ENCODE results near the gene GREB1L. TPM values are rescaled to one million over a fixed set of nuclear protein-coding genes. Genes with fewer than 3 reads are reported as not detected.

GREB1L gene
- total and polyA plus RNA-seq, 2 experiments from 2014 or later = 1.9 to 3.0 TPM

GRCh38 chr18:21451851-21452250 lies 209.8 kb downstream of the GREB1L start:
- H3K9ac ChIP-seq = no peak overlapping the region
- no peaks in the 10 kb centered on the region for H4K20me1 ChIP-seq (ENCODE audit: insufficient read depth)
- H3K4me1 ChIP-seq (ENCODE audit: insufficient read depth) = peaks cover under 1% of the 10 kb centered on the region; the same call in 1 of the 2 replicates
- H3K79me2 ChIP-seq (ENCODE audit: insufficient read depth) = no peaks in the 10 kb centered on the region
- no peaks in the 10 kb centered on the region for H3K9me3 ChIP-seq (ENCODE audit: low read depth)
- WGBS, 2 experiments (ENCODE audit: low coverage in 1 of 2, low lambda C conversion rate in 2 of 2, missing lambda C conversion rate in 2 of 2) = 97 to 98% methylated on average over 2 of the region's 2 CpGs
- no peaks in the 10 kb centered on the region for H3K9me2 ChIP-seq (ENCODE audit: insufficient read depth)
- H3K27me3 ChIP-seq (replicated peaks; ENCODE audit: insufficient read depth) = no peaks in the 10 kb centered on the region
- no peak overlapping the region for H3K27ac ChIP-seq
- DNase-seq = no peak
- H3K4me2 ChIP-seq (ENCODE audit: unreplicated experiment) = no peak overlapping the region
- H3F3A ChIP-seq (ENCODE audit: insufficient read depth) = no peaks in the 10 kb centered on the region
- in situ Hi-C loops (cut with MboI) = no loop called here
- H2AFZ ChIP-seq = no peak overlapping the region
- H3K4me3 ChIP-seq = no peak overlapping the region
- no peak for TF ChIP-seq EZH2phosphoT487 (IDR thresholded peaks at IDR 0.05; ENCODE audit: insufficient read depth, low read depth)
- H3K36me3 ChIP-seq (ENCODE audit: low read depth) = no peaks in the 10 kb centered on the region

DNA sequence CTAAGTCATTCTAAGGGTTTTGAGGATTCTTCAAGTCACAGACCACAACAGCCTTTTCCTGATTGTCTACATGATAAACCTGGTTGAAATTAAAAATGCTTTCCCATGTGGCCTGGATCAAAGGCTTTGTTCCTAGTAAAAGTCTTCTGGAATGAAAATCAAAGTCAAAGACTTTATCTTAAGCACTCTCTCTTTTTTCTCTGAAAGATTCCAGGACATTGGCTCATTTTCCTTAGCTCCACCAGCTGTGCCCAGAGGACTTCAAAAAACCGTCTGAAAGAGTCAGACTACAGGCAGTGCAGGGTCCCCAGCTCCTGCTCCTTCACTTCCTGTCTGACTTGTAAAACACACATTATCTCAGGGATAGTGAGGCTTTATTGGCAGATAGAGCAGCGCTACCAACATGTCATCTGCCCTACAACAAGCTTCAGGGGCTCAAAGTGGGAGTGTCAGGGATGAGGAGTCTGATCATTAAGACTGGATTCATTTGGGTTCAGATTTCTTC lies 210.3 kb downstream of the GREB1L start:
- TF ChIP-seq EZH2phosphoT487 (IDR thresholded peaks at IDR 0.05; ENCODE audit: insufficient read depth, low read depth) = no peak
- no peak for TF ChIP-seq EZH2 (IDR thresholded peaks at IDR 0.05; ENCODE audit: insufficient read depth, poor library complexity, severe bottlenecking)
- no peak overlapping the region for H3K9ac ChIP-seq
- in situ Hi-C loops (cut with MboI) = no loop called here
- no peak overlapping the region for H3K4me3 ChIP-seq
- no peak overlapping the region for H3K4me2 ChIP-seq (ENCODE audit: unreplicated experiment)
- H3K4me1 ChIP-seq (ENCODE audit: insufficient read depth) = peaks cover 5% of the 10 kb centered on the region
- H2AFZ ChIP-seq = no peak overlapping the region
- no peaks in the 10 kb centered on the region for H3K9me2 ChIP-seq (ENCODE audit: insufficient read depth)
- no peak overlapping the region for H3K27ac ChIP-seq
- H3K9me3 ChIP-seq (ENCODE audit: low read depth) = no peaks in the 10 kb centered on the region
- H3K36me3 ChIP-seq (ENCODE audit: low read depth) = no peaks in the 10 kb centered on the region
- no peak for DNase-seq
- no peaks in the 10 kb centered on the region for H3F3A ChIP-seq (ENCODE audit: insufficient read depth)
- no peaks in the 10 kb centered on the region for H3K27me3 ChIP-seq (replicated peaks; ENCODE audit: insufficient read depth)
- H3K79me2 ChIP-seq (ENCODE audit: insufficient read depth) = no peaks in the 10 kb centered on the region
- no peaks in the 10 kb centered on the region for H4K20me1 ChIP-seq (ENCODE audit: insufficient read depth)
- WGBS, 2 experiments (ENCODE audit: low coverage in 1 of 2, low lambda C conversion rate in 2 of 2, missing lambda C conversion rate in 2 of 2) = 98 to 100% methylated on average over 2 of the region's 2 CpGs

- in situ Hi-C loops (cut with MboI) = no loop called here
- DNase-seq = no peak
- Histone ChIP-seq H3K4me3 (no peak overlapping the region), H3K9me2 (ENCODE audit: insufficient read depth) (no peaks in the 10 kb centered on the region), H3K4me2 (ENCODE audit: unreplicated experiment) (no peak overlapping the region), H3K36me3 (ENCODE audit: low read depth) (no peaks in the 10 kb centered on the region), H3K9ac (no peak overlapping the region), H3K79me2 (ENCODE audit: insufficient read depth) (no peaks in the 10 kb centered on the region), H3F3A (ENCODE audit: insufficient read depth) (no peaks in the 10 kb centered on the region), H3K27ac (no peak overlapping the region), H3K4me1 (ENCODE audit: insufficient read depth) (peaks cover 8% of the 10 kb centered on the region), H2AFZ (no peak overlapping the region), H3K27me3 (replicated peaks; ENCODE audit: insufficient read depth) (no peaks in the 10 kb centered on the region), H4K20me1 (ENCODE audit: insufficient read depth) (no peaks in the 10 kb centered on the region), H3K9me3 (ENCODE audit: low read depth) (no peaks in the 10 kb centered on the region)
- WGBS, 2 experiments (ENCODE audit: low coverage in 1 of 2, low lambda C conversion rate in 2 of 2, missing lambda C conversion rate in 2 of 2) = 79 to 81% methylated on average over 4 of the region's 4 CpGs
- TF ChIP-seq EZH2phosphoT487 (IDR thresholded peaks at IDR 0.05; ENCODE audit: insufficient read depth, low read depth) (no peak), EZH2 (IDR thresholded peaks at IDR 0.05; ENCODE audit: insufficient read depth, poor library complexity, severe bottlenecking) (no peak)
Observed at GRCh38 chr18:21452796-21453510, 210.9 kb downstream of the GREB1L start.

GRCh38 chr18:21453511-21453901 lies 211.5 kb downstream of the GREB1L start:
- Histone ChIP-seq H3K36me3 (ENCODE audit: low read depth) (no peaks in the 10 kb centered on the region), H3K9me3 (ENCODE audit: low read depth) (no peaks in the 10 kb centered on the region), H3K9ac (no peak overlapping the region), H3K9me2 (ENCODE audit: insufficient read depth) (no peaks in the 10 kb centered on the region), H3K27ac (no peak overlapping the region), H3K79me2 (ENCODE audit: insufficient read depth) (no peaks in the 10 kb centered on the region), H3K4me2 (ENCODE audit: unreplicated experiment) (no peak overlapping the region), H3F3A (ENCODE audit: insufficient read depth) (no peaks in the 10 kb centered on the region), H3K27me3 (replicated peaks; ENCODE audit: insufficient read depth) (no peaks in the 10 kb centered on the region), H4K20me1 (ENCODE audit: insufficient read depth) (no peaks in the 10 kb centered on the region), H2AFZ (no peak overlapping the region), H3K4me3 (no peak overlapping the region), H3K4me1 (ENCODE audit: insufficient read depth) (peaks cover 8% of the 10 kb centered on the region)
- TF ChIP-seq EZH2 (IDR thresholded peaks at IDR 0.05; ENCODE audit: insufficient read depth, poor library complexity, severe bottlenecking) = no peak
- no peak for TF ChIP-seq EZH2phosphoT487 (IDR thresholded peaks at IDR 0.05; ENCODE audit: insufficient read depth, low read depth)
- in situ Hi-C loops (cut with MboI) = no loop called here
- no peak for DNase-seq
- 84 to 86% methylated on average over 6 of the region's 6 CpGs for WGBS, 2 experiments (ENCODE audit: low coverage in 1 of 2, low lambda C conversion rate in 2 of 2, missing lambda C conversion rate in 2 of 2)

Data from GM23248 (cell line).